Lung (tissue), 12 donors: ENCODE measurements around the gene SLC2A2. TPM values are rescaled to one million over a fixed set of nuclear protein-coding genes. Genes with fewer than 3 reads are reported as not detected.
"Not testable (repeated sequence)": the region's sequence is repeated elsewhere in the genome, so short reads cannot be mapped to it uniquely, and the experiment has no call there.

Source experiments
- ATAC-seq: fragments of 200-7000 bp; cut with Tn5 transposase; one replicate; pipeline ENCODE4 v1.9.1; 2020; ENCODE audit warnings: moderate number of reproducible peaks; ENCODE audit not compliant: insufficient read depth, low FRiP score
- DNase-seq, 3 donors: peaks; one replicate each; pipeline ENCODE4 v3.0.0-alpha.2; 2013 to 2017
- H3K27ac ChIP-seq, 2 donors: one replicate each; pipeline ENCODE4 v1.5.1; 2013; ENCODE audit warnings: mild to moderate bottlenecking in 2 of 2, moderate library complexity in 2 of 2, control low read depth in 1 of 2, inconsistent platforms in 1 of 2, low read depth in 1 of 2, low read length in 1 of 2
- H3K27me3 ChIP-seq, 3 donors: one replicate each; pipeline ENCODE4 v1.5.1; 2013; ENCODE audit warnings: low read length in 2 of 3; ENCODE audit not compliant: control insufficient read depth in 3 of 3, insufficient read depth in 3 of 3
- H3K36me3 ChIP-seq, 4 donors: one replicate each; pipeline ENCODE4 v1.5.1; 2013; ENCODE audit warnings: low read length in 4 of 4, mild to moderate bottlenecking in 1 of 4, moderate library complexity in 1 of 4; ENCODE audit not compliant: control insufficient read depth in 4 of 4, insufficient read depth in 4 of 4
- H3K4me1 ChIP-seq, 5 donors: one replicate each; pipeline ENCODE4 v1.5.1; 2013; ENCODE audit warnings: low read length in 5 of 5, mild to moderate bottlenecking in 2 of 5, moderate library complexity in 1 of 5; ENCODE audit not compliant: control insufficient read depth in 5 of 5, insufficient read depth in 5 of 5
- H3K4me3 ChIP-seq: one replicate; pipeline ENCODE4 v1.5.1; 2013; ENCODE audit warnings: mild to moderate bottlenecking, control low read depth, moderate library complexity
- H3K9ac ChIP-seq, 2 donors: one replicate each; pipeline ENCODE4 v1.5.1; 2013; ENCODE audit warnings: low read length in 2 of 2, control low read depth in 1 of 2; ENCODE audit not compliant: insufficient read depth in 1 of 2
- H3K9me3 ChIP-seq, 4 donors: one replicate each; pipeline ENCODE4 v1.5.1; 2013; ENCODE audit warnings: low read length in 3 of 4, mild to moderate bottlenecking in 1 of 4, moderate library complexity in 1 of 4; ENCODE audit not compliant: control insufficient read depth in 4 of 4, insufficient read depth in 3 of 4
- CTCF ChIP-seq: IDR thresholded peaks from 2 replicates; pipeline ENCODE4 v1.5.1; 2012; ENCODE audit warnings: mild to moderate bottlenecking; ENCODE audit errors: control extremely low read depth, extremely low read depth
- WGBS, 2 donors: extraction: QIAGEN DNeasy Blood & Tissue Kit; methylation state at CpG; one replicate each; pipeline ENCODE4 v1.1.7; 2013; 5-methylcytosine and 5-hydroxymethylcytosine counted together
- polyA plus RNA-seq, 2 donors: library from polyadenylated mRNA; stranded (reverse); fragments of 200-250 nt; gene quantifications; one replicate each; pipeline ENCODE4 v1.2.1, GENCODE V29; 2013
- total RNA-seq, 2 donors: library from RNA; depleted of rRNA in 1 of 2; stranded (reverse); fragments of >200 nt in 1 of 2; gene quantifications; one replicate each; pipeline ENCODE4 v1.2.1, GENCODE V29; 2014 to 2021
- donor health status: control.
- donor health status: control.
- donor health status: Bipolar disorder and iron deficiency.
- donor health status: healthy.
- donor health status: DM: yes; HTN: yes; CAD: no.

SLC2A2 gene
- total and polyA plus RNA-seq, 4 donors: 0.12 TPM; not detected in 3

GRCh38 chr3:170975283-170976189 is 51.0 kb downstream of the SLC2A2 start:
- Histone ChIP-seq H3K36me3 (no peaks in the 10 kb centered on the region), H3K4me3 (no peak overlapping the region), H3K27me3 (peaks cover 0 to 13% (median 0%) of the 10 kb centered on the region in 3 donors), H3K27ac (no peak overlapping the region), H3K4me1 (no peaks in the 10 kb centered on the region), H3K9me3 (no peaks in the 10 kb centered on the region), H3K9ac (no peak overlapping the region)
- ATAC-seq: no peak
- no peak for DNase-seq
- WGBS, 2 donors: 93 to 97% methylated on average over 16 of the region's 16 CpGs
- no peak for TF ChIP-seq CTCF

DNA sequence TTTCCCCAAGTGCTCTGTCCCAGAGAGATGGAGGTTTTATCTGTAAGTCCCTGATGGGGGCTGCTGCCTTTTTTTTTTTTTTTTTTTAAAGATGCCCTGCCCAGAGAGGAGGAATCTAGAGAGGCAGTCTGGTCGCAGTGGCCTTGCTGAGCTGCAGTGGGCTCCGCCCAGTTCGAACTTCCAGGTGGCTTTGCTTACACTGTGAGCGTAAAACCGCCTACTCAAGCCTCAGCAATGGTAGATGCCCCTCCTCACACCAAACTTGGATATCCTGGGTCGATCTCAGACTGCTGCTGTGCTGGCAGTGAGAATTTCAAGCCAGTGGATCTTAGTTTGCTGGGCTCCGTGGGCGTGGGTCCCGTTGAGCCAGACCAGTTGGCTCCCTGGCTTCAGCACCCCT is 51.6 kb downstream of the SLC2A2 start:
- ATAC-seq (no peak), DNase-seq (no peak)
- Histone ChIP-seq H3K9me3 (no peaks in the 10 kb centered on the region), H3K27ac (no peak overlapping the region), H3K4me1 (no peaks in the 10 kb centered on the region), H3K4me3 (no peak overlapping the region), H3K9ac (no peak overlapping the region), H3K36me3 (no peaks in the 10 kb centered on the region), H3K27me3 (peaks cover 0 to 13% (median 0%) of the 10 kb centered on the region in 3 donors)
- no peak for TF ChIP-seq CTCF
- 82 to 84% methylated on average over 9 of the region's 9 CpGs for WGBS, 2 donors

DNA sequence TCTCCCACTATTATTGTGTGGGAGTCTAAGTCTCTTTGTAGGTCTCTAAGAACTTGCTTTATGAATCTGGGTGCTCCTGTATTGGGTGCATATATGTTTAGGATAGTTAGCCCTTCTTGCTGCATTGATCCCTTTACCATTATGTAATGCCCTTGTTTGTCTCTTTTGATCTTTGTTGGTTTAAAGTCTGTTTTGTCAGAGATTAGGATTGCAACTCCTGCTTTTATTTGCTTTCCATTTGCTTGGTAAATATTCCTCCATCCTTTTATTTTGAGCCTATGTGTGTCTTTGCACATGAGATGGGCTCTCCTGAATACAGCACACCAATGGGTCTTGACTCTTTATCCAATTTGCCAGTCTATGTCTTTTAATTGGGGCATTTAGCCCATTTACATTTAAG is 53.6 kb downstream of the SLC2A2 start:
- H3K9me3 ChIP-seq, H3K36me3 ChIP-seq, H3K4me3 ChIP-seq, ATAC-seq, H3K27me3 ChIP-seq, H3K4me1 ChIP-seq, DNase-seq, H3K9ac ChIP-seq, H3K27ac ChIP-seq: not testable (repeated sequence)

DNA sequence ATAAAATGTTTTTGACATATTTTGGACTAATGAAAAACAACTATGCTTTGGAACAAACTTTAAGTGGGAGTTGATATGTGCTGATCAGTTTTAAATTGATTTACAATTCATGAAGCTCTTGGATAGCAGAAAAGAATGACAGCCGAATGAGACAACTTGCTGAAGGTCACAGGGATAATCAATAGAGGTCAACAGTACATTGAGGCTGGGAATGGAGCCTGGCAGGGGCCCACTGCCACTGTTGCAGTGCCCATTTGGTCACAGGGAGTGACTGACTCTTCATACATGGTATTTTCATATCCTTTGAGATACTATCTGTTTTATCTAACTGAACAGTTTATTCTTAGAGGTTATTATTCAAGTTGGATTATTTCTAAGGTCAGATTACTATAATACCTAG is 59.4 kb downstream of the SLC2A2 start:
- DNase-seq (no peak), ATAC-seq (no peak)
- peaks cover 0 to 4% (median 0%) of the 10 kb centered on the region in 3 donors for H3K27me3 ChIP-seq
- WGBS, 2 donors: 77 to 87% methylated on average over 1 of the region's 1 CpG
- TF ChIP-seq CTCF: no peak
- peaks cover 0 to 3% (median 0%) of the 10 kb centered on the region in 5 donors for H3K4me1 ChIP-seq
- no peak overlapping the region for H3K27ac ChIP-seq
- H3K9me3 ChIP-seq: no peaks in the 10 kb centered on the region
- no peak overlapping the region for H3K9ac ChIP-seq
- H3K36me3 ChIP-seq: no peaks in the 10 kb centered on the region
- H3K4me3 ChIP-seq: no peak overlapping the region
